Activated CD8-positive, alpha-beta memory T cell treated with anti-CD3 and anti-CD28 coated beads, Interleukin-2, amount 50 U/mL, for 4 hours (primary cell): ENCODE results near the gene TOGARAM2.

Source experiments
- DNase-seq: peaks from one replicate; pipeline ENCODE4 v3.0.0-alpha.2; 2020

TOGARAM2 gene

DNA sequence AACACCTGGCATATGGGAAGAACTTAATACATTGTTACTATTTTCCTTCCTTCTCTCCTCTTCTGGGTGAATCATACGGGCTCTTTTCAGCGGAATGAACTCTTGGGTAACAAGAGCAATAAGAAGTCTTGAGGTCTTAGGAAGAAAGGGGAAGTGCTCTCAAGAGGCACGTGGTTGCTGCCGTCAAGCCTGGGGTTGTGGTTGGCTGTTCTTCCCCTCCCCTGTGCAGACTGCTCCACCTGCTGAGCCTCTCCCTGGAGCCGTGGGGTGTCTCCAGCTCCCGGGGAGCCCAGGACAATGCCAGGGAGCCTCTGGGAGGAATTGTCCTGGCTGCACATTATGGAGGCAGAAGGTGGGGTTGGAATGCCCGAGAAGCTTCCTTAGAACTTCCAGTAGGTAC lies 19.4 kb downstream of the TOGARAM2 start:
- DNase-seq, result peak; percentile 43

- no peak for DNase-seq
These were observed 19.9 kb downstream of the TOGARAM2 start for GRCh38 chr2:29000956-29001355.

DNA sequence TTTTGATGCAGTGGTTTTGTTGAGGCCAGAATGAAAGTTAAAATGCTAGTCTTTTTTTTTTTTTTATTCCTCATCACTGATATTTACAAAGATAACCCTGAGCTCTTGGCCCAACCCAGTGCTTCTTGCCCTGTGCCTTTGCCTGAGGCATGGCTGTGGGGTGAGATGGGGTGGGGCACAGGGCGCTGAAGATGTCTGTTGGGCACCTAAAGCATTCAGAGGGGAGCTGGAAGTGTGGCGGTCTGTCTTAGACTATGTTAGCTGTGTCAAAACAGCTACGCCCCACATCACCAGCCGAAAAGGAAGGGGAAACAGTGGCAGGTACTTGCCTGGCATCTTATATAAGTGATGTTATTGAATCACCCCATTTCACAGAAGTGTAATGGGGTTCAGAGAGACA lies 20.7 kb downstream of the TOGARAM2 start:
- DNase-seq, result no peak

GRCh38 chr2:29004755-29005154 lies 23.7 kb downstream of the TOGARAM2 start:
- no peak for DNase-seq

DNA sequence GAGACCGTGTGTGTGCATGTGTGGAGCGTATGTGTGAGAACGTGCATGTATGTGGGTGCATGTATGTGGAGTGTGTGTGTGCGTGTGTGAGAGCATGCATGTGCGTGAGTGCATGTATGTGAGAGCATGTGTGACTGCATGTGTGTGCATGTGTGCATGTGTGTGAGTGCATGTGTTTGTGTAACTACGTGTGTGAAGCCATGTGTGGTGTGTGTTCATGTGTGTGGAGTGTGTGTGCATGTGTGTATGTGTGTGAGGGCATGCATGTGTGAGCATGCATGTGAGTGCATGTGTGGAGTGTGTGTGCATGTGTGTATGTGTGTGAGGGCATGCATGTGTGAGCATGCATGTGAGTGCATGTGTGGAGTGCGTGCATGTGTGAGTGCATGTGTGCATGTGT lies 24.2 kb downstream of the TOGARAM2 start:
- no peak for DNase-seq

DNA sequence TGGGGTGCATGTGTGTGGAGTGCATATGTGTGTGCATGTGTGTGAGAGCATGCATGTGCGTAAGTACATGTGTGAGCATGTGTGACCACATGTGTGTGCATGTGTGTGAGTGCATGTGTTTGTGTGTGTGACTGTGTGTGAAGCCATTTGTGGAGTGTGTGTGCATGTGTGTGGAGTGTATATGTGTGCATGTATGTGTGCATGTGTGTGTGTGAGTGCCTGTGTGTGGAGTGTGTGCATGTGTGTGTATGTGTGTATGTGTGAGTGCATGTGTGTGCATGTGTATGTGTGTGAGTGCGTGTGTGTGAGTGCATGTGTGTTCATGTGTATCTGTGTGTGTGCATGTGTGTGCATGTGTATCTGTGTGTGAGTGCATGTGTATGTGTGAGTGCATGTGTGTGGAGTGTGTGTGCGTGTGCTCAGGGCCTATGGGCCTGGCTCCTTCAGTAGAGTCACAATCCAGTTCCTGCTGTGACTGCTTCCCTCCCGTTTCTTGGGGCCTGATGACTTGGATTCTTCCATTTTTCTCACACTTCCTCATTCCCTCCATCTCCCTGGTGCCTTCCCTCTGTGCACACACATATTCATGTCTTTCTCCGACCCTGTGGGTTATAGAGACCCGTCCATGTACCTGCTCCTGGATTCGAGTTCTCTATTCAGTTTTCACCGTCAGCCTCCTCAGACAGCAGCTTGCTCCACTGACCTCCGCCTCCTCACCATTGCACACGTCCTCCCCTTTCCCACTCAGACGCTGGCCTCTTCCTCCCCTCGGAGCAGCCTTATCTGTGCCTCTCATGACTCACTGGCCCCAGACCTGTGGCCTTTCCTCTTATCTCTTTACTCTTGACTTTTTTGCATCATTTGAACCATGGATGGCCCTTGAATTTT lies 25.2 kb downstream of the TOGARAM2 start:
- DNase-seq, result no peak

DNA sequence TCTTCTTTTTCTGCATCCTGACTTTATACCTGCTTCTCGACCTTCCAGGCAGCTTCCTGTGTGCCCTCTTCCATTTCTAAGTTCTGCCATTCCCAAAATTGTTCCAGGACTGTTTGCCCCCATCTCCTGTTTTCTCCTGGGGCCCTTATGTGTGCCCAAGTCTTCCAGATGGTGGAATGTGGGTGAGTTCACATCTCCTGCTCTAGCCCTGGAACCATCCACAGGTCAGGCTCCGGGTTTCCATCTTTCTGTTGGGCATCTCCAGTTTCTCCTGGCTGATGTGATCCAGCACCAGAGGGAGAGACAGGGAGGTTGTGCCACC lies 25.8 kb downstream of the TOGARAM2 start:
- DNase-seq, result no peak

DNA sequence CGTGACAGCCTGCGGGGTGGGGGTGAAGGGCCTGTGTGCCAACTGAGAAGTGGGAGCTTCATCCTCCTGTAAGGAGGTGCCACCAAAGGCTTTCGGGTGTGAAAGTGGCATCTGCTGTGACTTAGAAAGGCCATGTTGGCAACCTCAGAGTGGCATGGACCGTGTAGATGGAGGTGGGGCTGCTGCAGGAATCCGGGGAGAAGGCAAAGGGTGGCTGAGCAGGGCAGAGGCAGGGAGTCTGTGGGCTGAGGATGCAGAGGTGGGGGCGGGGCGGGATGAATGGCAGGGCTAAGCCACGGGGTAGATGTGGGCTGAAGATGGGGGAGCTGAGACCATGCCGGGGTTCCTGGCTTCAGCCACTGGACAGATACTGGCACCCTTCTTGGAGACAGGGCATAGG lies 28.2 kb downstream of the TOGARAM2 start:
- DNase-seq, result no peak

DNA sequence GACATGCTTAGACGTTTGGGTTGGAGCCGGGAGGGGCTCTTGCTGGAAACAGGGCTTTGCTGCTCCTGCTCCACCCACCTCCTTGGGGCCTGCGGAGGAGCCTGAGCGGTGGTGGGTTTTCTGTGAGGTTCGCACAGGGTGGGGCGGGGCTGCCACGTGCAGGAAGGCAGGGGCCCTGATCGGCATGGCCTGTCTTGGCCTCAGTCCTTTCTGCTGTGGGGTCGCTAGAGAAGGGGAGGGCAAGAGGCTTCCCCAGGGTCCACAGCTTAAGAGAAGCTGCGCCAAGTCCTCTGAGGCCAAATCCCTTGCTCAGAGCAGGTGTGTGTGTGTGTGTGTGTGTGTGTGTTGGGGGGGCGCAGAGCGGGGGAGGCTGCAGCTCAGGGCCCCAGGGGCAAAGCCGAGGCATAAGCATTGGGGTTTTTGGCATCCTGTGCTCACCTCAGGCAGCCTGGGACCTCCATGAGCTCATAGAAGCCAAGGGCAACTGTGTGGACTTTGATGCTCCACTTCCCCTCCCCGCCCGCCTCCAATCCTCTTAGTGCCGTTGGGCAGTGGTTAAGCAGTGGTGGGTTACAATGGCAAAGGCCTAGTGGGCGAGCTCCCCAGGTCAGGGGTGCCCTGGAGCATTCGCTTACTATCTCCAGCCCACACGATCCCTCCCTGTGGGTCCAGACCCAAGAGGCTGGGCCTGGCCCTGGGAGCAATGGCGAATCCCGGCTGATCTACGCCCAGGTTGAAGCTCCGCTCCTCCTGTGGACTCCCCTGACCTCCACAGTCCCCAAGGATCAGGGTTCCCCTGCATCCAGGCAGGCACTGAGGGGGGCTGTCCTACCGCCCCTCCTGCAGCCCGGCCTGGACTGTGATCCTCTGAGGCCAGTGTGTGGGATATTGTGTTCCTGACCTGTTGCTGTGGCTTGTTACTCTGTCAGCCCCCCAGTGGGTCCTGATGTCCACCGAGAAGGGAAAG lies 28.9 kb downstream of the TOGARAM2 start:
- DNase-seq, result peak; percentile 33

DNA sequence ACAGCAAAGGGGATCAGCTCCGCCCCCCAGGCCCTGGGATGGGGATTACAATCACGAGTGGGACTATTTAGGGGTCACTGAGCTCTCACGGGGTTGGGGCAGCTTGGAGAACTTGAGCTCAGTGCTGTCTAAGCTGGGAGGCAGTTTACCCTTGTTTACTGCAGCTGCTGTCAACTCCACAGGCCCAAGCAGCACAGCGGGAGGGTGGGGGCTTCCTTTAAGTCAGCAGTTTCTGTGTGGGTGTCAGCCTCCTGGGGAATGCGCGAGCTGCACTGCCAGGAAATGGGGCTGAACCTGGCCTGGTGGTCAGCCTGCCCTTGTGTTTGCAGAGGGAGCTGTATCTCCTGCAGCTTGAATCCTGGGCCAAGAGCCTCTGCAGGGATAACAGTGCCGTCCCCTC lies 29.8 kb downstream of the TOGARAM2 start:
- peak; percentile 54 for DNase-seq

DNA sequence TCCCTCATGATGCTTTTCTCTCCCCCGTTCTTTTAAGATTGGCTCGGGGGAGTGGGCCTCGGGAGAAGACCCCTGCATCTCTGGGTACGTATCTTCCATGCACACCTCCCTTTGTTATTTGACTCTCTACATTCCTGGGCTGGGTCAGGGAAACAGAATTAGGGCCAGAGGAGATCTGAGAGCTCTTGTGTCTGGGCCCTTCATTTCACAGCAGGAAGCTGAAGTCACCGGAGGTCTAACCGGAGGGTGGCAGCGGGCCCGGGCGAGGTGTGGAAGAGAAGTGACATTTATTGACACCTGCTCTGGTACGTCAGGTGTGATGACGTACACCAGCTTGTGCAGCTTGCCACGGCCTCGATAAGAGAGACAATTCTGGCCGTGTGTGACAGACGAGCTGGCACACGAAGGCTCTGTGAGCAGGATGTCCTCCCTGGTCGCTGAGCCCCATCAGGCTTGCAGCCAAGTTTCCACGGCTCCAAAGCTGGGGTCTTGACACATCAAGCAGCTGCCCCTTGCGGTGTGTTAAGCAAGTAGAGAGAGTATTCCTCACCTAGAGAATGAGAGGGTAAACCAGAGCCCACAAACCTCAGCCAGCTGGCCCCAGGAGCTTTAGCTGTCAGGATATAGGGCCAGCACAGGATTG lies 30.4 kb downstream of the TOGARAM2 start:
- DNase-seq, result peak; percentile 79

GRCh38 chr2:29012211-29012681 lies 31.1 kb downstream of the TOGARAM2 start:
- DNase-seq, result peak; percentile 44

GRCh38 chr2:29013057-29013780 lies 32.1 kb downstream of the TOGARAM2 start:
- DNase-seq, result no peak

GRCh38 chr2:29014331-29014730 lies 33.2 kb downstream of the TOGARAM2 start:
- no peak for DNase-seq

GRCh38 chr2:29014811-29015421 lies 33.8 kb downstream of the TOGARAM2 start:
- DNase-seq, result peak; percentile 67

- no peak for DNase-seq
These were observed 34.8 kb downstream of the TOGARAM2 start for GRCh38 chr2:29015701-29016470.

DNA sequence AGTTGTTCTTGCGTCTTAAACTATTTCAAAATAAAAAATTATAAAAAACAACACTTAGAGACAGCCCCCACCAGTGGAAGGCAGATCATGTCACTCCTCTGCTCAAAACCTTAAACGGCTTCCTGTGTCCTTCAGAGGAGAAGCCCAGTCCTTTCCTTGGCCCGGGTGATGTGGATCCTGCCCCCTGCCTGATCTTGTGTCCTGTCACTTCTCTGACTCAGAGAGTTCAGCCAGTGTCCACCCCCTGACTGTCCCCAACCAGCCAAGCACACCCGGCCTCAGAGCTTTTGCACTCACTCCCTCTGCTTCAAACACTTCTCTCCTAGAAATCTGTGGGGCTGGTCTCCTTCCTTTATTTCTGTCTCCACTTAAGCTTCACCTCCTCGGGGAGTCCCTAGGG lies 35.4 kb downstream of the TOGARAM2 start:
- DNase-seq, result no peak

DNA sequence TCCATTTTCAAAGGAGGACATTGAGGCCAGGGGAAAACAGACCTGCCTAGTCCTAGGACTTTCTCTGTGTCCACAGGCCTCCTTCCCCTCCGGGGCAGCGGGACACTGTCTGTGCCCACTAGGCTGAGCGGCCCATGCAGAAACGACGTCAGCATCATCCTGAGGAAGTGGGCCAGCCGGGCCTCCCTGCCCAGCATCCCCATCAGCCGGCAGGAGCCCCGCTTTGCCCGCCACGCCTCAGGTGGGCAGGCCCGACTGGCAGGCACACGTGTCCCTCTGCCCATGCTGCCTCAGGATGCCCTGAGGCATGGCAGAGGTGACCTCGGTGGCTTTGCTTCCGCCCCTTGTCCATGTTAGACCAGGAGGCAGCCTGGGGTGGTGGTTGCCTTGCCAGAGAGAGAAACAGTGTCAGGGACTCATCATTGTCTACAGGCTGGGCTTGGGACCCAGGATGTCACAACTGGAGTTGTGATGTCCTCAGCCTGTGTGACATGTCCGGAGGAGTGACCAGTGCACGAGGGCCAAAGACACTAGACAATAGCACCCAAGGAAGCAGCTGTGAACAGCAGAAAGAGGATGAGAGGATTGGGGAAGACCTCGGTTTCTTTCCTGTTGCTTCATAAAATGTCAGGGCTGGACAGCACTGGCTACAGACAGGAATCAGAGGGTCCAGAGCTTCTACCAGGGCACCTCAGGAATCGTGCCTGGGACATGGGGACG lies 36.8 kb downstream of the TOGARAM2 start:
- no peak for DNase-seq

DNA sequence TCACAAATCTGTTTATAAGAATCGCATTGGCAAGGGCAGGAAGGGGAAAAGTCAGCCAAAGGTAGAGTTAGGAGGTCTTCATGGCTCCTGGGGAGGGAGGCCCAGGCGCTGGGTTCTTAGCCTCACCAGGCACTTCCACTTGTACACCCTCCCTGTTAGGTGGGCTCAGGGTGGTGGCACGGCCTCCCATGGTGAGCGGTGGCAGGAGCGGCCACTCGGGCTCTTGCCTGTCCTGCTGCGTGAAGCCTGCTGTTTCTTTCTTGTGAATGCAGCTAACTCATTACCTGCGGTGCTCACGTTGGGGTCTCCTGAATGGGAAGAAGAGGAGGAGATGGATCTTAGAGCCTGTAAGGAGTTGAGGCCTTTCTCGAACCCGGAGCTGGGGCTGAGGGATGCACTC lies 40.8 kb downstream of the TOGARAM2 start:
- no peak for DNase-seq

GRCh38 chr2:29022679-29023078 lies 41.6 kb downstream of the TOGARAM2 start:
- DNase-seq, result no peak

- no peak for DNase-seq
These were observed 42.1 kb downstream of the TOGARAM2 start for GRCh38 chr2:29023188-29023587.
